ENCODE measurements around the gene ABCA6. TPM values are rescaled to one million over a fixed set of nuclear protein-coding genes. Genes with fewer than 3 reads are reported as not detected.

The ABCA6 gene
- total RNA-seq: 14.2 and 16.4 TPM in 2 replicates

GRCh38 chr17:69141431-69142174 is at the start of gene ABCA6:
TSS of gene ABCA6 (minus strand) at chr17:69141895. CDS start at chr17:69140703, 1,192 bp downstream.

GRCh38 chr17:69060822-69061221 is 80.9 kb downstream of the ABCA6 start, which contains the start of gene ABCA9:
TSS of gene ABCA9 (minus strand) at chr17:69060927. CDS start at chr17:69051126, 9,801 bp downstream.

Other genes with a start within 250 kb of the ABCA6 start
- 19.7 and 23.6 TPM in 2 replicates for gene ABCA8, start 186.5 kb downstream of the ABCA6 start, total RNA-seq
- gene ABCA9, start 81.0 kb downstream of the ABCA6 start, total RNA-seq: 0.35 and 0.58 TPM in 2 replicates
- 0.86 and 1.1 TPM in 2 replicates for gene ABCA10, start 86.9 kb upstream of the ABCA6 start, total RNA-seq
- 5.5 and 7.5 TPM in 2 replicates for gene ABCA5, start 185.2 kb upstream of the ABCA6 start, total RNA-seq

All from myometrial cell (primary cell).